K562 (cell line): ENCODE results near the gene FXYD3.

Experiments used
- HDAC1 ChIP-seq, 2 experiments: fragments of 450-650 bp; IDR thresholded peaks; 2 replicates each; pipeline ENCODE4 v1.6.1; 2016 to 2017; ENCODE audit warnings: inconsistent platforms in 1 of 2, mild to moderate bottlenecking in 1 of 2, moderate library complexity in 1 of 2
- IRF1 ChIP-seq: sonication (generic); formaldehyde crosslinking; IDR thresholded peaks from 2 replicates; pipeline ENCODE4 v1.8.0; 2022; ENCODE audit warnings: missing genetic modification reagents, mild to moderate bottlenecking, borderline replicate concordance
- NR1H2 ChIP-seq: sonication (generic); formaldehyde crosslinking; IDR thresholded peaks from 2 replicates; pipeline ENCODE4 v1.4.0; 2020; ENCODE audit warnings: mild to moderate bottlenecking, missing genetic modification reagents
- SP2 ChIP-seq: IDR thresholded peaks from 2 replicates; pipeline ENCODE4 v1.6.1; 2011; ENCODE audit warnings: mild to moderate bottlenecking, low read depth, low read length, moderate library complexity; ENCODE audit not compliant: poor library complexity, severe bottlenecking; ENCODE audit errors: extremely low read depth
- TAF7 ChIP-seq: fragments of 450-650 bp; IDR thresholded peaks from 2 replicates; pipeline ENCODE4 v1.6.1; 2016; ENCODE audit warnings: missing genetic modification characterization, missing compliant biosample characterization
- ZFP36 ChIP-seq: fragments of 150-350 bp; IDR thresholded peaks from 2 replicates; pipeline ENCODE4 v1.6.1; 2018; ENCODE audit warnings: low read length, low read depth; ENCODE audit not compliant: partially characterized antibody
- ZNF77 ChIP-seq: fragments of 250-450 bp; sonication (Bioruptor Pico); IDR thresholded peaks from 2 replicates; pipeline ENCODE4 v1.5.0; 2020
- TF ChIP-seq, protein P1 (sequence below), 3 experiments: IDR thresholded peaks in 2 of 3; conservative IDR thresholded peaks in 1 of 3; 2 replicates each; pipeline ENCODE4 v1.5.1; 2011 to 2012; ENCODE audit warnings: low read length in 3 of 3, mild to moderate bottlenecking in 3 of 3, control low read depth in 2 of 3, improper control_type of control experiment in 1 of 3, inconsistent platforms in 1 of 3, low read depth in 1 of 3, mixed read lengths in 1 of 3, moderate library complexity in 1 of 3; ENCODE audit not compliant: insufficient read depth in 2 of 3

DNA sequence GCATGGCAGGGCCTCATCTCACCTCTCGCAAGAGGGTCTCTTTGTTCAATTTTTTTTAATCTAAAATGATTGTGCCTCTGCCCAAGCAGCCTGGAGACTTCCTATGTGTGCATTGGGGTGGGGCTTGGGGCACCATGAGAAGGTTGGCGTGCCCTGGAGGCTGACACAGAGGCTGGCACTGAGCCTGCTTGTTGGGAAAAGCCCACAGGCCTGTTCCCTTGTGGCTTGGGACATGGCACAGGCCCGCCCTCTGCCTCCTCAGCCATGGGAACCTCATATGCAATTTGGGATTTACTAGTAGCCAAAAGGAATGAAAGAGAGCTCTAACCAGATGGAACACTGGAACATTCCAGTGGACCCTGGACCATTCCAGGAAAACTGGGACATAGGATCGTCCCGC is 8.0 kb downstream of the FXYD3 start:
- no peak for TF ChIP-seq NR1H2
- no peak for TF ChIP-seq TAF7
- no peak for TF ChIP-seq SP2
- no peak for TF ChIP-seq ZFP36
- TF ChIP-seq, protein P1, sequence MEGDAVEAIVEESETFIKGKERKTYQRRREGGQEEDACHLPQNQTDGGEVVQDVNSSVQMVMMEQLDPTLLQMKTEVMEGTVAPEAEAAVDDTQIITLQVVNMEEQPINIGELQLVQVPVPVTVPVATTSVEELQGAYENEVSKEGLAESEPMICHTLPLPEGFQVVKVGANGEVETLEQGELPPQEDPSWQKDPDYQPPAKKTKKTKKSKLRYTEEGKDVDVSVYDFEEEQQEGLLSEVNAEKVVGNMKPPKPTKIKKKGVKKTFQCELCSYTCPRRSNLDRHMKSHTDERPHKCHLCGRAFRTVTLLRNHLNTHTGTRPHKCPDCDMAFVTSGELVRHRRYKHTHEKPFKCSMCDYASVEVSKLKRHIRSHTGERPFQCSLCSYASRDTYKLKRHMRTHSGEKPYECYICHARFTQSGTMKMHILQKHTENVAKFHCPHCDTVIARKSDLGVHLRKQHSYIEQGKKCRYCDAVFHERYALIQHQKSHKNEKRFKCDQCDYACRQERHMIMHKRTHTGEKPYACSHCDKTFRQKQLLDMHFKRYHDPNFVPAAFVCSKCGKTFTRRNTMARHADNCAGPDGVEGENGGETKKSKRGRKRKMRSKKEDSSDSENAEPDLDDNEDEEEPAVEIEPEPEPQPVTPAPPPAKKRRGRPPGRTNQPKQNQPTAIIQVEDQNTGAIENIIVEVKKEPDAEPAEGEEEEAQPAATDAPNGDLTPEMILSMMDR (IDR thresholded peaks at IDR 0.05 in 2 of 3, conservative IDR thresholded peaks at IDR 0.05 in 1 of 3; ENCODE audit: insufficient read depth in 2 of 3, low read depth in 1 of 3, low read length in 3 of 3): no peak
- no peak for TF ChIP-seq ZNF77 (CRISPR knock-in tag)
- TF ChIP-seq HDAC1 (IDR thresholded peaks at IDR 0.05): no peak
- TF ChIP-seq IRF1 (CRISPR knock-in tag): no peak
